Measurements from ENCODE around the gene SFT2D3.

The SFT2D3 gene

GRCh38 chr2:127664065-127664894, 37.0 kb upstream of the SFT2D3 start:
- no peak for DNase-seq (ENCODE audit: low read depth)

- no peak for DNase-seq (ENCODE audit: low read depth)
These were observed 36.4 kb upstream of the SFT2D3 start for GRCh38 chr2:127664895-127665225.

GRCh38 chr2:127665267-127665893, 35.9 kb upstream of the SFT2D3 start:
- no peak for DNase-seq (ENCODE audit: low read depth)

- no peak for DNase-seq (ENCODE audit: low read depth)
These were observed 32.2 kb upstream of the SFT2D3 start for GRCh38 chr2:127669056-127669455.

- no peak for DNase-seq (ENCODE audit: low read depth)
These were observed 31.0 kb upstream of the SFT2D3 start for GRCh38 chr2:127670055-127670956.

GRCh38 chr2:127670957-127671290, 30.4 kb upstream of the SFT2D3 start:
- DNase-seq (ENCODE audit: low read depth): no peak

- no peak for DNase-seq (ENCODE audit: low read depth)
These were observed 29.6 kb upstream of the SFT2D3 start for GRCh38 chr2:127671557-127672302.

- DNase-seq (ENCODE audit: low read depth): no peak
These were observed 28.7 kb upstream of the SFT2D3 start for GRCh38 chr2:127672341-127673224.

- no peak for DNase-seq (ENCODE audit: low read depth)
These were observed 27.8 kb upstream of the SFT2D3 start for GRCh38 chr2:127673291-127674069.

GRCh38 chr2:127674241-127675209, 26.8 kb upstream of the SFT2D3 start:
- DNase-seq (ENCODE audit: low read depth): no peak

- no peak for DNase-seq (ENCODE audit: low read depth)
These were observed 25.7 kb upstream of the SFT2D3 start, which contains the start of gene LIMS2 for GRCh38 chr2:127675331-127676261. TSS of gene LIMS2 (minus strand) at chr2:127675530. CDS start at chr2:127675024, 506 bp downstream.

- DNase-seq (ENCODE audit: low read depth): no peak
These were observed 24.4 kb upstream of the SFT2D3 start for GRCh38 chr2:127676906-127677305.

- no peak for DNase-seq (ENCODE audit: low read depth)
These were observed 22.8 kb upstream of the SFT2D3 start for GRCh38 chr2:127678531-127678930.

- no peak for DNase-seq (ENCODE audit: low read depth)
These were observed 22.3 kb upstream of the SFT2D3 start for GRCh38 chr2:127678991-127679390.

- DNase-seq (ENCODE audit: low read depth): no peak
These were observed 21.5 kb upstream of the SFT2D3 start for GRCh38 chr2:127679680-127680361.

GRCh38 chr2:127680706-127681287, 20.5 kb upstream of the SFT2D3 start:
- DNase-seq (ENCODE audit: low read depth): no peak

- DNase-seq (ENCODE audit: low read depth): no peak
These were observed 20.0 kb upstream of the SFT2D3 start for GRCh38 chr2:127681288-127681804.

Measured in activated T-cell treated with anti-CD3 and anti-CD28 coated beads for 1 hour (primary cell).